ENCODE measurements around the gene SH2D3A. TPM values are rescaled to one million over a fixed set of nuclear protein-coding genes. Genes with fewer than 3 reads are reported as not detected.

SH2D3A gene
- total RNA-seq, 1 experiment from 2014 or later: 76.7 TPM

DNA sequence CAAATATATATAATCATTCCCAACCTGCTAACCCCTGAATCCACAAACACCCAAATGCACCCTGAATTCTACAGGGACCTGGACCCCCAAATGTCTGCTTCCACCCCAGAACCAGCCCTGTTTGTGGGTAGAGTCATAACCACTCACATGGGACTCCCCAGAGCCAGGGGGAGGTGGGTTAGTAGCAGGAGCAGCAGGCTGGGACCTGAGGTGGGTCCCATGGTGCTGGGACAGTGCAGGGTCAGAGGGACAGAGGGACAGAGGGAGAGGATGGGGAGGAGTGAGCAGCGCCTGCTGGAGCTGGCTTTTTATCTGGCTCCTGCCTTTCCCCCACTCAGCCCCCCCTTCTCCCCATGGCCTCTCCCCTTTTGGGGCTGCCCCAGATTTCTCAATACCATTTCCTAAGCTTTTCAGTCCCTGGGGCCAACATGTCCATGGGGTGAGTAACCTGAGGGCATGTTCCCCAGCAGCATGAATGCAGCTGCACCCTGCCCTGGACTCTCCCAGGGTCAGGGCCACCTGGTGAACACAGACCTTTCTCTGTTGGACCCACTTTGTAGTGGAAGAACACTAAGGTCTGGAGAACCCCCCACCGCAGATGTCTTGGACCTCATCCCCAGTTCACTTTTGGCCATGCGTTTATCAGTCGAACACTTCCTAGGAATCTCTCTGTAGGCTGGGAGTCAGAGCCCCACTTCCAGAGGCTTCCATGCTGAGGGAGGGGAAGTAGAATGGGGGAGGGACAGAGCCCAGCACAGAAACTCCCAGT, 46.7 kb downstream of the SH2D3A start, which contains the start of gene C3:
Gene C3, minus strand, starts transcription at position 282 of the 769 bp plus-strand sequence. Its CDS starts 61 bp downstream, at position 221.
- peak within 1 kb of the TSS; percentile 95 for H3K4me3 Mint-ChIP-seq (ENCODE audit: unreplicated experiment)
- peak within 1 kb of the TSS; percentile 82 for H3K27ac Mint-ChIP-seq (ENCODE audit: low read depth, unreplicated experiment)
- ChIA-PET CTCF (interaction anchor here (0.5 to 2.8 kb wide), 7 partner anchors 16 to 1522 kb away, joined by 3 to 14 read pairs (median 3); partner anchors contain the start of genes GPR108 and KHSRP), POLR2A (interaction anchor here (0.6 to 7.7 kb wide), 21 partner anchors 11 to 663 kb away, joined by 3 to 189 read pairs (median 4); partner anchors contain the start of genes CRB3, GPR108, SH2D3A and SLC25A23)
- peaks cover 56% of the 10 kb centered on the region for H3K36me3 Mint-ChIP-seq (ENCODE audit: insufficient read depth, unreplicated experiment)
- TF ChIP-seq, protein P1, sequence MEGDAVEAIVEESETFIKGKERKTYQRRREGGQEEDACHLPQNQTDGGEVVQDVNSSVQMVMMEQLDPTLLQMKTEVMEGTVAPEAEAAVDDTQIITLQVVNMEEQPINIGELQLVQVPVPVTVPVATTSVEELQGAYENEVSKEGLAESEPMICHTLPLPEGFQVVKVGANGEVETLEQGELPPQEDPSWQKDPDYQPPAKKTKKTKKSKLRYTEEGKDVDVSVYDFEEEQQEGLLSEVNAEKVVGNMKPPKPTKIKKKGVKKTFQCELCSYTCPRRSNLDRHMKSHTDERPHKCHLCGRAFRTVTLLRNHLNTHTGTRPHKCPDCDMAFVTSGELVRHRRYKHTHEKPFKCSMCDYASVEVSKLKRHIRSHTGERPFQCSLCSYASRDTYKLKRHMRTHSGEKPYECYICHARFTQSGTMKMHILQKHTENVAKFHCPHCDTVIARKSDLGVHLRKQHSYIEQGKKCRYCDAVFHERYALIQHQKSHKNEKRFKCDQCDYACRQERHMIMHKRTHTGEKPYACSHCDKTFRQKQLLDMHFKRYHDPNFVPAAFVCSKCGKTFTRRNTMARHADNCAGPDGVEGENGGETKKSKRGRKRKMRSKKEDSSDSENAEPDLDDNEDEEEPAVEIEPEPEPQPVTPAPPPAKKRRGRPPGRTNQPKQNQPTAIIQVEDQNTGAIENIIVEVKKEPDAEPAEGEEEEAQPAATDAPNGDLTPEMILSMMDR (IDR thresholded peaks at IDR 0.05; ENCODE audit: unreplicated experiment): no peak
- intact Hi-C loops (cut with micrococcal nuclease): loop anchor here (1.0 to 5.0 kb wide), 2 partner anchors 16 to 142 kb away; no protein-coding TSS in a partner anchor
- H3K27me3 Mint-ChIP-seq (ENCODE audit: insufficient read depth, unreplicated experiment): no peaks in the 10 kb centered on the region
- DNase-seq (ENCODE audit: unreplicated experiment): peak; percentile 98
- BruUV-seq (replicated peaks): no TSS peak
- H3K4me1 Mint-ChIP-seq (ENCODE audit: insufficient read depth, unreplicated experiment): peaks cover 47% of the 10 kb centered on the region
- peaks cover 8% of the 10 kb centered on the region for H3K9me3 Mint-ChIP-seq (ENCODE audit: unreplicated experiment)

- Mint-ChIP-seq H3K36me3 (ENCODE audit: insufficient read depth, unreplicated experiment) (peaks cover 58% of the 10 kb centered on the region), H3K4me1 (ENCODE audit: insufficient read depth, unreplicated experiment) (peaks cover 47% of the 10 kb centered on the region), H3K9me3 (ENCODE audit: unreplicated experiment) (peaks cover 8% of the 10 kb centered on the region), H3K4me3 (ENCODE audit: unreplicated experiment) (peak overlapping the region; percentile 95), H3K27me3 (ENCODE audit: insufficient read depth, unreplicated experiment) (no peaks in the 10 kb centered on the region), H3K27ac (ENCODE audit: low read depth, unreplicated experiment) (peak overlapping the region; percentile 82)
- TSS peak; percentile 69 for BruUV-seq (replicated peaks)
- ChIA-PET POLR2A (interaction anchor here (0.6 to 7.7 kb wide), 12 partner anchors 16 to 663 kb away, joined by 3 to 189 read pairs (median 7); partner anchors contain the start of genes CRB3, GPR108, SH2D3A and SLC25A23), CTCF (interaction anchor here (0.8 to 2.8 kb wide), 3 partner anchors 16 to 296 kb away, joined by 4 to 14 read pairs (median 5); partner anchors contain the start of gene KHSRP)
- intact Hi-C loops (cut with micrococcal nuclease): loop anchor here (1.0 to 5.0 kb wide), 2 partner anchors 16 to 142 kb away; no protein-coding TSS in a partner anchor
- TF ChIP-seq, protein P1 (IDR thresholded peaks at IDR 0.05; ENCODE audit: unreplicated experiment): no peak
- no peak for DNase-seq (ENCODE audit: unreplicated experiment)
These were observed 47.3 kb downstream of the SH2D3A start for GRCh38 chr19:6719992-6720368.

GRCh38 chr19:6719540-6719861, 47.7 kb downstream of the SH2D3A start:
- no TSS peak for BruUV-seq (replicated peaks)
- peaks cover 8% of the 10 kb centered on the region for H3K9me3 Mint-ChIP-seq (ENCODE audit: unreplicated experiment)
- DNase-seq (ENCODE audit: unreplicated experiment): peak; percentile 29
- TF ChIP-seq, protein P1 (IDR thresholded peaks at IDR 0.05; ENCODE audit: unreplicated experiment): no peak
- intact Hi-C loops (cut with micrococcal nuclease): no loop called here
- no peaks in the 10 kb centered on the region for H3K27me3 Mint-ChIP-seq (ENCODE audit: insufficient read depth, unreplicated experiment)
- H3K36me3 Mint-ChIP-seq (ENCODE audit: insufficient read depth, unreplicated experiment): peaks cover 60% of the 10 kb centered on the region
- H3K4me3 Mint-ChIP-seq (ENCODE audit: unreplicated experiment): peak overlapping the region; percentile 95
- peaks cover 47% of the 10 kb centered on the region for H3K4me1 Mint-ChIP-seq (ENCODE audit: insufficient read depth, unreplicated experiment)
- ChIA-PET POLR2A (interaction anchor here (1.0 to 7.7 kb wide), 4 partner anchors 20 to 260 kb away, joined by 3 to 189 read pairs (median 17); partner anchors contain the start of genes GPR108, SH2D3A, SLC25A23 and TRIP10), CTCF (no interaction called here)
- H3K27ac Mint-ChIP-seq (ENCODE audit: low read depth, unreplicated experiment): peak overlapping the region; percentile 82
